ENCODE results near the gene SCGB1C2.
"Not testable (repeated sequence)": the region's sequence is repeated elsewhere in the genome, so short reads cannot be mapped to it uniquely, and the experiment has no call there.

- TF ChIP-seq CTCF (conservative IDR thresholded peaks at IDR 0.05 in 1 of 2, IDR thresholded peaks at IDR 0.05 in 1 of 2; ENCODE audit: extremely low read depth in 1 of 2, insufficient read depth in 1 of 2, low read depth in 1 of 2, low read length in 2 of 2): peak; percentile 37 to 66
- TF ChIP-seq EZH2 (IDR thresholded peaks at IDR 0.05; ENCODE audit: borderline replicate concordance, low read length): not testable (repeated sequence)
Measured at GRCh38 chr17:118339-118917, 18.9 kb upstream of the SCGB1C2 start.

Measured in mammary epithelial cell (primary cell).